IMR-90 (cell line): ENCODE data around the gene TMEM45A. TPM values are rescaled to one million over a fixed set of nuclear protein-coding genes. Genes with fewer than 3 reads are reported as not detected.

ENCODE experiments used
- ATAC-seq: fragments of 200-7000 bp; cut with Tn5 transposase; 2 replicates; pipeline ENCODE4 v1.9.1; 2020; ENCODE audit warnings: low read depth, mild to moderate bottlenecking, moderate library complexity
- BruUV-seq: library from RNA; stranded (reverse); fragments of 400-500 nt; replicated peaks from 2 replicates; lab custom pipeline; 2021; lab: Mats Ljungman, UMichigan
- CTCF ChIA-PET: fragments of 300-600 bp; formaldehyde crosslinking; extraction: SDS; loops from one replicate; lab custom pipeline; 2021; ENCODE audit warnings: antibody characterized with exemption; lab: Yijun Ruan, JAX
- POLR2A ChIA-PET: fragments of 300-600 bp; sonication (Branson Sonifier 250); formaldehyde crosslinking; loops from one replicate; lab custom pipeline; 2022; ENCODE audit warnings: antibody characterized with exemption; ENCODE audit not compliant: unreplicated experiment; lab: Charles Lee
- DNase-seq: peaks from one replicate; pipeline ENCODE4 v3.0.0; 2013
- H2AFZ ChIP-seq: replicated peaks from 2 replicates; pipeline ENCODE3; 2013; ENCODE audit warnings: low read length, mild to moderate bottlenecking; ENCODE audit not compliant: poor library complexity
- H2AK5ac ChIP-seq: 2 replicates; pipeline ENCODE4 v1.6.1; 2013; ENCODE audit warnings: low read depth, low read length, inconsistent platforms
- H2AK9ac ChIP-seq: replicated peaks from 2 replicates; pipeline ENCODE3; 2013; ENCODE audit warnings: mild to moderate bottlenecking, low read depth, low read length, moderate library complexity; ENCODE audit not compliant: poor library complexity
- H2BK120ac ChIP-seq: 2 replicates; pipeline ENCODE4 v1.6.1; 2013; ENCODE audit warnings: low read depth, low read length, inconsistent platforms
- H2BK15ac ChIP-seq: 3 replicates; pipeline ENCODE4 v1.6.1; 2013; ENCODE audit warnings: low read depth, low read length, inconsistent platforms
- H2BK20ac ChIP-seq: 2 replicates; pipeline ENCODE4 v1.6.1; 2013; ENCODE audit warnings: low read depth, mild to moderate bottlenecking, inconsistent platforms, low read length, moderate library complexity
- H2BK5ac ChIP-seq: 2 replicates; pipeline ENCODE4 v1.6.1; 2013; ENCODE audit warnings: mild to moderate bottlenecking, low read depth, low read length, inconsistent platforms; ENCODE audit not compliant: poor library complexity, severe bottlenecking
- H3K14ac ChIP-seq: replicated peaks from 2 replicates; pipeline ENCODE4 v1.6.1; 2013; ENCODE audit warnings: low read depth, low read length, inconsistent platforms
- H3K18ac ChIP-seq: 2 replicates; pipeline ENCODE4 v1.6.1; 2013; ENCODE audit warnings: low read depth, low read length, control low read depth
- H3K23ac ChIP-seq: 2 replicates; pipeline ENCODE4 v1.6.1; 2013; ENCODE audit warnings: low read depth, low read length, inconsistent platforms
- H3K27ac ChIP-seq: 2 replicates; pipeline ENCODE4 v1.5.1; 2013; ENCODE audit warnings: mild to moderate bottlenecking, control low read depth, low read length; ENCODE audit not compliant: insufficient read depth
- H3K27me3 ChIP-seq: 2 replicates; pipeline ENCODE4 v1.6.1; 2013; ENCODE audit warnings: low read length; ENCODE audit not compliant: control insufficient read depth, insufficient read depth
- H3K36me3 ChIP-seq: 2 replicates; pipeline ENCODE4 v1.6.1; 2013; ENCODE audit warnings: low read length, mixed read lengths; ENCODE audit not compliant: control insufficient read depth, insufficient read depth
- H3K4ac ChIP-seq: 2 replicates; pipeline ENCODE4 v1.6.1; 2013; ENCODE audit warnings: low read depth, low read length, inconsistent platforms
- H3K4me1 ChIP-seq: 2 replicates; pipeline ENCODE4 v1.6.1; 2013; ENCODE audit warnings: low read length, mixed read lengths; ENCODE audit not compliant: control insufficient read depth, insufficient read depth
- H3K4me2 ChIP-seq: 2 replicates; pipeline ENCODE4 v1.6.1; 2013; ENCODE audit warnings: low read depth, mild to moderate bottlenecking, control low read depth, low read length, moderate library complexity
- H3K4me3 ChIP-seq: 2 replicates; pipeline ENCODE4 v1.5.1; 2013; ENCODE audit warnings: low read depth, mild to moderate bottlenecking, control low read depth, low read length, moderate library complexity; ENCODE audit not compliant: insufficient read depth
- H3K56ac ChIP-seq: 2 replicates; pipeline ENCODE4 v1.6.1; 2013; ENCODE audit warnings: low read length, inconsistent platforms; ENCODE audit not compliant: insufficient read depth; ENCODE audit errors: extremely low read depth
- H3K79me1 ChIP-seq, 2 experiments: 2 replicates each; pipeline ENCODE4 v1.6.1; 2013; ENCODE audit warnings: low read length in 2 of 2, inconsistent platforms in 1 of 2, low read depth in 1 of 2
- H3K9ac ChIP-seq: 2 replicates; pipeline ENCODE4 v1.6.1; 2013; ENCODE audit warnings: low read depth, low read length, control low read depth
- H3K9me1 ChIP-seq: 2 replicates; pipeline ENCODE4 v1.6.1; 2013; ENCODE audit warnings: low read length, inconsistent platforms; ENCODE audit not compliant: insufficient read depth
- H3K9me3 ChIP-seq: 2 replicates; pipeline ENCODE4 v1.6.1; 2013; ENCODE audit warnings: low read length; ENCODE audit not compliant: control insufficient read depth, insufficient read depth
- H4K20me1 ChIP-seq: 2 replicates; pipeline ENCODE4 v1.6.1; 2013; ENCODE audit warnings: low read length, inconsistent platforms; ENCODE audit not compliant: insufficient read depth
- H4K5ac ChIP-seq: 2 replicates; pipeline ENCODE4 v1.6.1; 2013; ENCODE audit warnings: mild to moderate bottlenecking, low read depth, low read length, control low read depth
- H4K8ac ChIP-seq, 2 experiments: 2 replicates each; pipeline ENCODE4 v1.6.1; 2013; ENCODE audit warnings: low read depth in 2 of 2, low read length in 2 of 2, control low read depth in 1 of 2, inconsistent platforms in 1 of 2
- H4K91ac ChIP-seq: 2 replicates; pipeline ENCODE4 v1.6.1; 2013; ENCODE audit warnings: low read depth, low read length, inconsistent platforms; ENCODE audit not compliant: insufficient read depth
- BHLHE40 ChIP-seq: fragments of 150-350 bp; IDR thresholded peaks from 2 replicates; pipeline ENCODE4 v1.6.1; 2016; ENCODE audit warnings: mild to moderate bottlenecking, low read depth, low read length
- ELK1 ChIP-seq: fragments of 150-350 bp; IDR thresholded peaks from 2 replicates; pipeline ENCODE4 v1.6.1; 2016; ENCODE audit warnings: low read depth, mild to moderate bottlenecking, low read length, moderate library complexity, borderline replicate concordance
- MAZ ChIP-seq: IDR thresholded peaks from 2 replicates; pipeline ENCODE4 v1.6.1; 2012; ENCODE audit warnings: low read depth, mild to moderate bottlenecking, low read length, improper control_type of control experiment, moderate library complexity, borderline replicate concordance
- MXI1 ChIP-seq: IDR thresholded peaks from 2 replicates; pipeline ENCODE4 v1.6.1; 2012; ENCODE audit warnings: low read depth, mild to moderate bottlenecking, low read length, moderate library complexity, borderline replicate concordance
- POLR2A ChIP-seq: IDR thresholded peaks from 2 replicates; pipeline ENCODE4 v1.6.1; 2012; ENCODE audit warnings: mild to moderate bottlenecking, low read depth, low read length
- RFX5 ChIP-seq: IDR thresholded peaks from 2 replicates; pipeline ENCODE4 v1.8.0; 2012; ENCODE audit warnings: low read depth, mild to moderate bottlenecking, low read length, moderate library complexity
- SMC3 ChIP-seq: fragments of 150-350 bp; IDR thresholded peaks from 2 replicates; pipeline ENCODE4 v1.6.1; 2016; ENCODE audit warnings: low read depth, mild to moderate bottlenecking, antibody characterized with exemption, low read length, moderate library complexity
- USF2 ChIP-seq: fragments of 150-350 bp; IDR thresholded peaks from 2 replicates; pipeline ENCODE4 v1.6.1; 2017; ENCODE audit warnings: mild to moderate bottlenecking, antibody characterized with exemption, low read length, low read depth
- WGBS, 2 experiments: methylation state at CpG; one replicate each; pipeline versions ENCODE4 v1.1.5 to v1.1.7; 2013; ENCODE audit warnings: missing lambda C conversion rate in 2 of 2; ENCODE audit not compliant: insufficient read length in 1 of 2; ENCODE audit errors: extremely low coverage in 2 of 2; 5-methylcytosine and 5-hydroxymethylcytosine counted together
- dilution Hi-C: fragments of 300-500 bp; cut with HindIII; formaldehyde crosslinking; loops from one replicate; pipeline ENCODE4 v1.14.3; 2018; ENCODE audit warnings: low sequenced_read_pairs; ENCODE audit not compliant: unreplicated experiment
- in situ Hi-C: fragments of 300-500 bp; cut with MboI; formaldehyde crosslinking; loops from 3 replicates; pipeline ENCODE4 v1.14.3; 2019; ENCODE audit warnings: low sequenced_read_pairs, inconsistent platforms, mixed read lengths
- intact Hi-C: fragments of 100-400 bp; cut with micrococcal nuclease; formaldehyde crosslinking; loops from 2 replicates; pipeline ENCODE4 v1.10.0; 2022
- polyA plus RNA-seq, 3 experiments: library from polyadenylated mRNA; depleted of rRNA; stranded (reverse); fragments of >200 nt; gene quantifications; 2 replicates each; pipeline ENCODE4 v1.2.3, GENCODE V29; 2012; ENCODE audit warnings: low replicate concordance in 1 of 3
- total RNA-seq: library from RNA; depleted of rRNA; stranded (reverse); fragments of >200 nt; gene quantifications from 2 replicates; pipeline ENCODE4 v1.2.3, GENCODE V29; 2012

The TMEM45A gene
- total and polyA plus RNA-seq, 2 of the 4 experiments (the other 2 are of a cell fraction): 13.6 to 21.7 TPM

- TF ChIP-seq USF2 (no peak), SMC3 (no peak), MAZ (no peak), ELK1 (no peak), MXI1 (no peak), BHLHE40 (no peak), POLR2A (no peak), RFX5 (no peak)
- Histone ChIP-seq H3K4me2 (no peak overlapping the region), H3K9me3 (no peaks in the 10 kb centered on the region), H2AK9ac (no peak overlapping the region), H3K4me1 (no peaks in the 10 kb centered on the region), H4K20me1 (no peaks in the 10 kb centered on the region), H3K36me3 (no peaks in the 10 kb centered on the region; the same call in 1 of the 2 replicates), H3K9me1 (no peaks in the 10 kb centered on the region), H4K5ac (no peak overlapping the region), H4K91ac (no peak overlapping the region), H2BK5ac (no peak overlapping the region), H3K23ac (no peak overlapping the region), H3K79me1 (no peaks in the 10 kb centered on the region; a peak in 1 of 4 replicates), H3K14ac (no peak overlapping the region), H2AFZ (no peak overlapping the region), H3K4me3 (no peak overlapping the region), H2AK5ac (no peak overlapping the region), H3K56ac (no peak overlapping the region), H3K18ac (no peak overlapping the region), H4K8ac (no peak overlapping the region), H3K9ac (no peak overlapping the region), H3K27me3 (no peaks in the 10 kb centered on the region), H2BK20ac (no peak overlapping the region), H2BK120ac (no peak overlapping the region), H3K27ac (no peak overlapping the region), H3K4ac (no peak overlapping the region), H2BK15ac (no peak overlapping the region)
- dilution Hi-C loops: no loop called here
- no peak for ATAC-seq
- intact Hi-C loops: no loop called here
- no CpG with 5 or more reads among the region's 2 CpGs for WGBS, 2 experiments
- ChIA-PET POLR2A (no interaction called here), CTCF (no interaction called here)
- in situ Hi-C loops: no loop called here
- DNase-seq: no peak
- no TSS peak for BruUV-seq
These were observed 23.8 kb downstream of the TMEM45A start for GRCh38 chr3:100516232-100516631.
